NCI-H345 treated with DMSO at 0.1 percent for 48 hours (cell line): ENCODE data around the gene OR13C3.
"Not testable (repeated sequence)": the region's sequence is repeated elsewhere in the genome, so short reads cannot be mapped to it uniquely, and the experiment has no call there.

Source experiments
- DNase-seq: peaks from one replicate; lab custom pipeline; 2025; ENCODE audit not compliant: unreplicated experiment; lab: John Stamatoyannopoulos, UW

The OR13C3 gene

GRCh38 chr9:104536756-104537155 lies at the start of gene OR13C3:
Gene OR13C3 (minus strand): TSS chr9:104536856. CDS start chr9:104536723, 133 bp downstream.
- no peak for DNase-seq

GRCh38 chr9:104580562-104580961 lies 43.9 kb upstream of the OR13C3 start:
- DNase-seq, result no peak

- DNase-seq, result no peak
Observed at GRCh38 chr9:104577263-104577662, 40.6 kb upstream of the OR13C3 start.

GRCh38 chr9:104575456-104575855 lies 38.8 kb upstream of the OR13C3 start:
- no peak for DNase-seq

- no peak for DNase-seq
Observed at GRCh38 chr9:104572612-104573011, 36.0 kb upstream of the OR13C3 start.

- no peak for DNase-seq
Observed at GRCh38 chr9:104568868-104569267, 32.2 kb upstream of the OR13C3 start, which contains the start of gene OR13C8. Gene OR13C8 (plus strand): TSS chr9:104569168. CDS start chr9:104569168, 0 bp downstream.

- DNase-seq, result no peak
Observed at GRCh38 chr9:104564358-104564757, 27.7 kb upstream of the OR13C3 start.

- peak; percentile 14 for DNase-seq
Observed at GRCh38 chr9:104556830-104557634, 20.4 kb upstream of the OR13C3 start.

GRCh38 chr9:104555521-104555920 lies 18.9 kb upstream of the OR13C3 start:
- no peak for DNase-seq

GRCh38 chr9:104553261-104553660 lies 16.6 kb upstream of the OR13C3 start:
- no peak for DNase-seq

- DNase-seq, result no peak
Observed at GRCh38 chr9:104544644-104545043, 8.0 kb upstream of the OR13C3 start.

- no peak for DNase-seq
Observed at GRCh38 chr9:104539275-104539674, 2.6 kb upstream of the OR13C3 start.

GRCh38 chr9:104527109-104527508 lies 9.5 kb downstream of the OR13C3 start, which contains the start of gene OR13C4:
Gene OR13C4 (minus strand): TSS chr9:104527209. CDS start chr9:104527209, 0 bp downstream.
- no peak for DNase-seq

- not testable (repeated sequence) for DNase-seq
Observed at GRCh38 chr9:104520241-104520640, 16.4 kb downstream of the OR13C3 start.

- DNase-seq, result no peak
Observed at GRCh38 chr9:104514901-104515300, 21.8 kb downstream of the OR13C3 start.

GRCh38 chr9:104506565-104506964 lies 30.1 kb downstream of the OR13C3 start:
- no peak for DNase-seq

GRCh38 chr9:104503963-104504362 lies 32.7 kb downstream of the OR13C3 start, which contains the start of gene OR13F1:
Gene OR13F1 (plus strand): TSS chr9:104504263. CDS start chr9:104504263, 0 bp downstream.
- DNase-seq, result no peak

GRCh38 chr9:104503440-104503839 lies 33.2 kb downstream of the OR13C3 start:
- DNase-seq, result no peak

GRCh38 chr9:104494808-104495207 lies 41.8 kb downstream of the OR13C3 start:
- no peak for DNase-seq
